Measurements from ENCODE around the gene FYCO1.
A peak's percentile ranks its signal among the peaks of the same experiment; 100 is the strongest.

FYCO1 gene

DNA sequence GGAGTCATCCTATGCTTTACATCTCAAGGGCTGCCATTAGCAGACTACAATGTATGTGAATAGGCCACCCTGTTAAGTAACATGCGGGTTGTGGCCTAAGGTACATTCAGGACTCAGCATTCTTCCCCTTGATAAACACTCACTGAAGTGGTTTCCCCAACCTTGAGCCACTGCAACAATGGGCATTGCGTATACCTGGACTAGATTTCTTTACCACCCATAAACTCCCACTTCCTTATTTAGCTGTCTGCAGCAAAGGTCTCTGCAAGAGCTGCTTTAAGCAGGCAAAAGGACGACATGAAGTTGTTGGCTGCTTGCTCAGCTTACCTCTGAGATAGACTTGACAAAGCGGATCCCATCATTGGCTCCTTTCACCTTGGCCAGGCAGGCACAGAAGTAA lies 16.2 kb downstream of the FYCO1 start:
- H3K79me2 ChIP-seq (ENCODE audit: insufficient read depth, low read length) = no peaks in the 10 kb centered on the region
- no peak overlapping the region for H3K9ac ChIP-seq (ENCODE audit: low read depth, low read length, poor library complexity, severe bottlenecking)
- no peaks in the 10 kb centered on the region for H3K9me3 ChIP-seq (ENCODE audit: insufficient read depth, low read depth, low read length)
- H3F3A ChIP-seq (ENCODE audit: low read depth) = peaks cover 8% of the 10 kb centered on the region; the same call in 1 of the 2 replicates
- no peaks in the 10 kb centered on the region for H3K27me3 ChIP-seq (ENCODE audit: insufficient read depth, low read length, poor library complexity, severe bottlenecking)
- no peak overlapping the region for H3K4me3 ChIP-seq (ENCODE audit: low read length, poor library complexity, severe bottlenecking)
- no peaks in the 10 kb centered on the region for H4K20me1 ChIP-seq (ENCODE audit: insufficient read depth, low read length, poor library complexity, severe bottlenecking)
- H3K9me2 ChIP-seq (replicated peaks; ENCODE audit: low read depth, low read length) = no peaks in the 10 kb centered on the region
- peaks cover 37% of the 10 kb centered on the region for H3K4me1 ChIP-seq (ENCODE audit: insufficient read depth, low read length, poor library complexity, severe bottlenecking)
- H3K4me2 ChIP-seq (ENCODE audit: low read depth, low read length, poor library complexity, severe bottlenecking) = no peak overlapping the region
- H3K36me3 ChIP-seq (ENCODE audit: insufficient read depth, low read length) = peaks cover 59% of the 10 kb centered on the region
- TF ChIP-seq CTCF (conservative IDR thresholded peaks at IDR 0.05; ENCODE audit: low read length) (no peak), EZH2phosphoT487 (IDR thresholded peaks at IDR 0.05; ENCODE audit: borderline replicate concordance) (no peak)
- H2AFZ ChIP-seq (ENCODE audit: low read length) = no peak overlapping the region

DNA sequence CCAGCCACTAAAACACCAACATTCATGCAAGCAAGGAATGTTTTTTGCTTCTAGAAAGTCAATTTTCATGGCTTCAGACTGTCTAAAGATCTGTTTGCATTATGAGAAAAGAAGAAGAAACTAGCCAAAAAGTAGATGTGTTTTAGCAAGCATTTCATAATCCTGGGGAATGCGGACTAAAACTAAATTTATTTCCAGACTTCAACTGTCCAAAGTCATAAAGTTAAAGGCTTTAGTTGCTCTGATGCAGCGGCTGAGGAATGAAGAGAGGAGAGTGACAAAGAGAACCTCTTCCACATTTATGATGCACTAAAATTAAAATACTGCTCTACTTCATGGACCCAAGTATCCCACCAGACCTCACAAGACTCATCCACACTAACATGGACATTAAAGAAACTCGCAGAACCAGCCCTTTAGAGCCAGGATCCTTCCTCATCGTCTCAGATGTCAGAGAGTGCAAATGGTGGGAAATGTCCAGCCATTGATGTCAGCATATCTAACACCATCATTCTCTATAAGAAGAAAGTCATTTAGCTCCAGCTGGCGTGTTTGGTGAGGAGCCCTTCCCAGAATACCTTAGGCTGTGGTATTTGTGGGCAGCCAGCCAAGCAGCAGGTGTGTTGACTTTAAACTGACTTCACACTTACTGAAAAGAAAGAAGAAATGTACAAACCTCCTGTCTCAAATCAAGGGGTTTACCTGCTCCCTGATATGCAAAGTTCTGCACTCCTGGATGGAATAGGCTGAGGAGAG lies 17.4 kb downstream of the FYCO1 start:
- Histone ChIP-seq H3K79me2 (ENCODE audit: insufficient read depth, low read length) (no peaks in the 10 kb centered on the region), H3K4me3 (ENCODE audit: low read length, poor library complexity, severe bottlenecking) (no peak overlapping the region), H3K4me1 (ENCODE audit: insufficient read depth, low read length, poor library complexity, severe bottlenecking) (peaks cover 37% of the 10 kb centered on the region), H4K20me1 (ENCODE audit: insufficient read depth, low read length, poor library complexity, severe bottlenecking) (no peaks in the 10 kb centered on the region), H3K27me3 (ENCODE audit: insufficient read depth, low read length, poor library complexity, severe bottlenecking) (no peaks in the 10 kb centered on the region), H3K9me2 (replicated peaks; ENCODE audit: low read depth, low read length) (no peaks in the 10 kb centered on the region), H3K9ac (ENCODE audit: low read depth, low read length, poor library complexity, severe bottlenecking) (no peak overlapping the region), H3K4me2 (ENCODE audit: low read depth, low read length, poor library complexity, severe bottlenecking) (peak overlapping the region; percentile 31), H3K36me3 (ENCODE audit: insufficient read depth, low read length) (peaks cover 52% of the 10 kb centered on the region), H3K9me3 (ENCODE audit: insufficient read depth, low read depth, low read length) (no peaks in the 10 kb centered on the region), H2AFZ (ENCODE audit: low read length) (no peak overlapping the region), H3F3A (ENCODE audit: low read depth) (peaks cover 8% of the 10 kb centered on the region; the same call in 1 of the 2 replicates)
- TF ChIP-seq CTCF (conservative IDR thresholded peaks at IDR 0.05; ENCODE audit: low read length) = no peak
- TF ChIP-seq EZH2phosphoT487 (IDR thresholded peaks at IDR 0.05; ENCODE audit: borderline replicate concordance) = no peak

GRCh38 chr3:45976191-45977091 lies 19.2 kb downstream of the FYCO1 start:
- Histone ChIP-seq H3K9ac (ENCODE audit: low read depth, low read length, poor library complexity, severe bottlenecking) (no peak overlapping the region), H3K9me2 (replicated peaks; ENCODE audit: low read depth, low read length) (no peaks in the 10 kb centered on the region), H3F3A (ENCODE audit: low read depth) (peaks cover 8% of the 10 kb centered on the region; the same call in 1 of the 2 replicates), H3K79me2 (ENCODE audit: insufficient read depth, low read length) (no peaks in the 10 kb centered on the region), H2AFZ (ENCODE audit: low read length) (no peak overlapping the region), H3K4me1 (ENCODE audit: insufficient read depth, low read length, poor library complexity, severe bottlenecking) (peaks cover 49% of the 10 kb centered on the region), H3K4me3 (ENCODE audit: low read length, poor library complexity, severe bottlenecking) (no peak overlapping the region), H3K36me3 (ENCODE audit: insufficient read depth, low read length) (peaks cover 35% of the 10 kb centered on the region), H3K9me3 (ENCODE audit: insufficient read depth, low read depth, low read length) (no peaks in the 10 kb centered on the region), H3K27me3 (ENCODE audit: insufficient read depth, low read length, poor library complexity, severe bottlenecking) (no peaks in the 10 kb centered on the region), H3K4me2 (ENCODE audit: low read depth, low read length, poor library complexity, severe bottlenecking) (peak overlapping the region; percentile 44), H4K20me1 (ENCODE audit: insufficient read depth, low read length, poor library complexity, severe bottlenecking) (no peaks in the 10 kb centered on the region)
- TF ChIP-seq EZH2phosphoT487 (IDR thresholded peaks at IDR 0.05; ENCODE audit: borderline replicate concordance) = no peak
- no peak for TF ChIP-seq CTCF (conservative IDR thresholded peaks at IDR 0.05; ENCODE audit: low read length)
